Thyroid gland (tissue), 4 donors: Measurements from ENCODE around the gene IP6K3.

Experiments
- CTCF ChIP-seq, 6 experiments: fragments of 200-600 bp in 3 of 6; fragments of 450-650 bp in 3 of 6; sonication (generic) in 3 of 6; IDR thresholded peaks; one replicate each; pipeline ENCODE4 v1.5.1; 2016 to 2019; ENCODE audit warnings: antibody characterized with exemption in 6 of 6, mild to moderate bottlenecking in 2 of 6, inconsistent platforms in 1 of 6, moderate library complexity in 1 of 6
- POLR2A ChIP-seq, 2 donors: fragments of 450-650 bp; IDR thresholded peaks; one replicate each; pipeline ENCODE4 v1.6.1; 2017; ENCODE audit warnings: antibody characterized with exemption in 2 of 2, mild to moderate bottlenecking in 2 of 2, moderate library complexity in 1 of 2

- no peak for TF ChIP-seq CTCF (IDR thresholded peaks at IDR 0.05)
- TF ChIP-seq POLR2A (IDR thresholded peaks at IDR 0.05) = no peak
These were observed 43.7 kb upstream of the IP6K3 start for GRCh38 chr6:33790379-33790778.
